8988T (cell line): ENCODE measurements around the gene WIZ.
A peak's percentile ranks its signal among the peaks of the same experiment; 100 is the strongest.
"Not testable (repeated sequence)": the region's sequence is repeated elsewhere in the genome, so short reads cannot be mapped to it uniquely, and the experiment has no call there.

Experiments used
- DNase-seq: peaks from one replicate; pipeline ENCODE4 v3.0.0; 2011

WIZ gene

GRCh38 chr19:15449620-15450527 is at the start of gene WIZ:
Gene WIZ (minus strand): TSS chr19:15449956. CDS start chr19:15448307, 1,649 bp downstream.
- peak; percentile 93 for DNase-seq

GRCh38 chr19:15498910-15499309 is 49.2 kb upstream of the WIZ start:
- DNase-seq: no peak

- DNase-seq: no peak
Measured at GRCh38 chr19:15498156-15498858, 48.6 kb upstream of the WIZ start.

GRCh38 chr19:15495151-15495550 is 45.4 kb upstream of the WIZ start:
- DNase-seq: no peak

- DNase-seq: no peak
Measured at GRCh38 chr19:15488489-15489226, 38.9 kb upstream of the WIZ start.

- DNase-seq: no peak
Measured at GRCh38 chr19:15487038-15487437, 37.3 kb upstream of the WIZ start.

GRCh38 chr19:15485768-15486167 is 36.0 kb upstream of the WIZ start:
- not testable (repeated sequence) for DNase-seq

GRCh38 chr19:15480996-15481395 is 31.2 kb upstream of the WIZ start:
- DNase-seq: not testable (repeated sequence)

- DNase-seq: no peak
Measured at GRCh38 chr19:15479391-15480345, 29.9 kb upstream of the WIZ start, which contains the start of gene PGLYRP2. Gene PGLYRP2 (minus strand): TSS chr19:15479501. CDS start chr19:15479371, 130 bp downstream.

- no peak for DNase-seq
Measured at GRCh38 chr19:15476325-15476724, 26.6 kb upstream of the WIZ start.

GRCh38 chr19:15475611-15476010 is 25.9 kb upstream of the WIZ start:
- no peak for DNase-seq

- DNase-seq: no peak
Measured at GRCh38 chr19:15475169-15475568, 25.4 kb upstream of the WIZ start.

GRCh38 chr19:15473821-15474220 is 24.1 kb upstream of the WIZ start:
- DNase-seq: not testable (repeated sequence)

- no peak for DNase-seq
Measured at GRCh38 chr19:15471639-15472101, 21.9 kb upstream of the WIZ start.

- DNase-seq: no peak
Measured at GRCh38 chr19:15469513-15470297, 19.9 kb upstream of the WIZ start.

GRCh38 chr19:15468675-15469512 is 19.1 kb upstream of the WIZ start:
- DNase-seq: no peak

- DNase-seq: no peak
Measured at GRCh38 chr19:15467734-15468214, 18.0 kb upstream of the WIZ start.

GRCh38 chr19:15466851-15467733 is 17.3 kb upstream of the WIZ start:
- DNase-seq: no peak
